MCF 10A (cell line): ENCODE results near the gene SLC12A5. TPM values are rescaled to one million over a fixed set of nuclear protein-coding genes. Genes with fewer than 3 reads are reported as not detected.

ENCODE experiments used
- Bru-seq: library from RNA; stranded (reverse); fragments of 400-500 nt; gene quantifications from one replicate; lab custom pipeline; 2021; lab: Mats Ljungman, UMichigan
- BruChase-seq, 2 experiments: library from RNA; stranded (reverse); fragments of 400-500 nt; gene quantifications; one replicate each; lab custom pipeline; 2021; lab: Mats Ljungman, UMichigan
- BruUV-seq: library from RNA; stranded (reverse); fragments of 400-500 nt; replicated peaks from 2 replicates; lab custom pipeline; 2021; lab: Mats Ljungman, UMichigan
- CTCF ChIA-PET: fragments of 300-600 bp; sonication (Branson Sonifier 250); formaldehyde crosslinking; extraction: SDS; loops from one replicate; lab custom pipeline; 2021; ENCODE audit warnings: antibody characterized with exemption, inconsistent platforms; lab: Yijun Ruan, JAX
- POLR2A ChIA-PET: fragments of 300-600, 350-650 bp; sonication (Branson Sonifier 250); formaldehyde crosslinking; extraction: SDS; loops from one replicate; lab custom pipeline; 2020; ENCODE audit warnings: antibody characterized with exemption, inconsistent platforms; lab: Yijun Ruan, JAX
- DNase-seq: peaks from one replicate; pipeline ENCODE4 v3.0.0-alpha.2; 2018; ENCODE audit not compliant: unreplicated experiment
- H3K27ac Mint-ChIP-seq: one replicate; pipeline ENCODE4 v1.8.0; 2022; ENCODE audit warnings: mild to moderate bottlenecking, low read depth, mixed read lengths; ENCODE audit not compliant: unreplicated experiment
- H3K27me3 Mint-ChIP-seq: one replicate; pipeline ENCODE4 v1.8.0; 2022; ENCODE audit warnings: mixed read lengths; ENCODE audit not compliant: insufficient read depth, unreplicated experiment
- H3K36me3 Mint-ChIP-seq: one replicate; pipeline ENCODE4 v1.8.0; 2022; ENCODE audit warnings: mild to moderate bottlenecking, moderate library complexity, mixed read lengths; ENCODE audit not compliant: insufficient read depth, unreplicated experiment
- H3K4me1 Mint-ChIP-seq: one replicate; pipeline ENCODE4 v1.8.0; 2022; ENCODE audit warnings: mixed read lengths; ENCODE audit not compliant: insufficient read depth, unreplicated experiment
- H3K4me3 Mint-ChIP-seq: one replicate; pipeline ENCODE4 v1.8.0; 2022; ENCODE audit warnings: mild to moderate bottlenecking, moderate library complexity, mixed read lengths; ENCODE audit not compliant: unreplicated experiment
- H3K9me3 Mint-ChIP-seq: one replicate; pipeline ENCODE4 v1.8.0; 2022; ENCODE audit warnings: mixed read lengths; ENCODE audit not compliant: unreplicated experiment
- CTCF ChIP-seq: fragments of 200-600 bp; IDR thresholded peaks from one replicate; pipeline ENCODE4 v1.8.0; 2022; ENCODE audit warnings: antibody characterized with exemption, mild to moderate bottlenecking; ENCODE audit not compliant: unreplicated experiment
- intact Hi-C: fragments of 100-400 bp; cut with micrococcal nuclease; formaldehyde crosslinking; loops from 2 replicates; pipeline ENCODE4 v1.14.1; 2022
- long read RNA-seq: library from polyadenylated mRNA; stranded (forward); transcript quantifications from one replicate; pipeline ENCODE4 v2.0.0, GENCODE V29; 2022
- total RNA-seq: library from RNA; stranded (reverse); gene quantifications from 2 replicates; pipeline ENCODE4 v1.2.3, GENCODE V29; 2022

Gene SLC12A5
- total RNA-seq: 0.75 and 0.98 TPM in 2 replicates
- Bru-seq, nascent RNA: percentile 6 among the genes with signal in this experiment
- percentile 10 among the genes with signal in this experiment for BruChase-seq, experiment 1, labeled RNA remaining after a 6-hour chase
- percentile 12 among the genes with signal in this experiment for BruChase-seq, experiment 2, labeled RNA remaining after a 2-hour chase
- long read RNA-seq: 0 reads

GRCh38 chr20:46028772-46029371, at the start of gene SLC12A5:
TSS of gene SLC12A5 (plus strand) at chr20:46029215. CDS start at chr20:46029345, 130 bp downstream.
- POLR2A ChIA-PET: no interaction called here
- H3K4me1 Mint-ChIP-seq: peaks cover 1% of the 10 kb centered on the region
- H3K9me3 Mint-ChIP-seq: no peaks in the 10 kb centered on the region
- H3K27ac Mint-ChIP-seq: no peak within 1 kb of the TSS
- no peak for DNase-seq
- TF ChIP-seq CTCF: no peak
- peaks cover 53% of the 10 kb centered on the region for H3K27me3 Mint-ChIP-seq
- intact Hi-C loops: loop anchor here (10.0 kb wide), 1 partner anchor 296 kb away; no protein-coding TSS in a partner anchor
- H3K36me3 Mint-ChIP-seq: no peaks in the 10 kb centered on the region
- CTCF ChIA-PET: interaction anchor here (0.8 to 3.4 kb wide), 2 partner anchors 8 to 14 kb away, joined by 3 to 23 read pairs; no protein-coding TSS in a partner anchor
- no peak within 1 kb of the TSS for H3K4me3 Mint-ChIP-seq
- no TSS peak for BruUV-seq

- no peaks in the 10 kb centered on the region for H3K9me3 Mint-ChIP-seq
- no peak overlapping the region for H3K27ac Mint-ChIP-seq
- BruUV-seq: no TSS peak
- H3K36me3 Mint-ChIP-seq: no peaks in the 10 kb centered on the region
- no peaks in the 10 kb centered on the region for H3K27me3 Mint-ChIP-seq
- no peak for TF ChIP-seq CTCF
- ChIA-PET CTCF (interaction anchor here (0.6 to 12.1 kb wide), 5 partner anchors 8 to 403 kb away, joined by 3 to 146 read pairs (median 4); no protein-coding TSS in a partner anchor), POLR2A (interaction anchor here (3.1 kb wide), 1 partner anchor 10 kb away, joined by 25 read pairs; the partner anchor contains the start of gene ZNF335)
- H3K4me3 Mint-ChIP-seq: no peak overlapping the region
- no peak for DNase-seq
- no peaks in the 10 kb centered on the region for H3K4me1 Mint-ChIP-seq
- intact Hi-C loops: no loop called here
These were observed 47.8 kb upstream of the SLC12A5 start for GRCh38 chr20:45981261-45981660.

GRCh38 chr20:45983279-45983743, 45.7 kb upstream of the SLC12A5 start:
- POLR2A ChIA-PET: interaction anchor here (3.1 kb wide), 1 partner anchor 12 kb away, joined by 25 read pairs; the partner anchor contains the start of gene ZNF335
- BruUV-seq: no TSS peak
- Mint-ChIP-seq H3K27ac (no peak overlapping the region), H3K4me1 (no peaks in the 10 kb centered on the region), H3K36me3 (no peaks in the 10 kb centered on the region), H3K27me3 (no peaks in the 10 kb centered on the region), H3K4me3 (no peak overlapping the region), H3K9me3 (no peaks in the 10 kb centered on the region)
- DNase-seq: no peak
- intact Hi-C loops: no loop called here
- CTCF ChIA-PET: interaction anchor here (0.6 to 12.1 kb wide), 10 partner anchors 11 to 1048 kb away, joined by 3 to 146 read pairs (median 4); partner anchors contain the start of gene ZNF335
- TF ChIP-seq CTCF: no peak

GRCh38 chr20:45985573-45985972, 43.4 kb upstream of the SLC12A5 start:
- peak; percentile 30 for DNase-seq
- H3K4me3 Mint-ChIP-seq: no peak overlapping the region
- intact Hi-C loops: loop anchor here (5.0 kb wide), 1 partner anchor 102 kb away; the partner anchor contains the start of gene NCOA5
- no TSS peak for BruUV-seq
- no peaks in the 10 kb centered on the region for H3K36me3 Mint-ChIP-seq
- POLR2A ChIA-PET: interaction anchor here (0.5 to 2.0 kb wide), 4 partner anchors 13 to 668 kb away, joined by 3 to 16 read pairs (median 4); no protein-coding TSS in a partner anchor
- H3K27ac Mint-ChIP-seq: no peak overlapping the region
- TF ChIP-seq CTCF: no peak
- H3K27me3 Mint-ChIP-seq: no peaks in the 10 kb centered on the region
- no peaks in the 10 kb centered on the region for H3K9me3 Mint-ChIP-seq
- no peaks in the 10 kb centered on the region for H3K4me1 Mint-ChIP-seq
- CTCF ChIA-PET: interaction anchor here (0.6 to 12.1 kb wide), 11 partner anchors 12 to 279 kb away, joined by 3 to 200 read pairs (median 3); partner anchors contain the start of gene ZNF335
